Effector CD4-positive, alpha-beta T cell (primary cell): ENCODE results near the gene MYH13.

Experiments used
- DNase-seq: peaks from one replicate; pipeline ENCODE4 v3.0.0-alpha.2; 2020

MYH13 gene

GRCh38 chr17:10339051-10339450, 33.8 kb downstream of the MYH13 start:
- no peak for DNase-seq

- DNase-seq, result no peak
Measured at GRCh38 chr17:10337976-10338375, 34.8 kb downstream of the MYH13 start.

- no peak for DNase-seq
Measured at GRCh38 chr17:10337136-10337535, 35.7 kb downstream of the MYH13 start.

DNA sequence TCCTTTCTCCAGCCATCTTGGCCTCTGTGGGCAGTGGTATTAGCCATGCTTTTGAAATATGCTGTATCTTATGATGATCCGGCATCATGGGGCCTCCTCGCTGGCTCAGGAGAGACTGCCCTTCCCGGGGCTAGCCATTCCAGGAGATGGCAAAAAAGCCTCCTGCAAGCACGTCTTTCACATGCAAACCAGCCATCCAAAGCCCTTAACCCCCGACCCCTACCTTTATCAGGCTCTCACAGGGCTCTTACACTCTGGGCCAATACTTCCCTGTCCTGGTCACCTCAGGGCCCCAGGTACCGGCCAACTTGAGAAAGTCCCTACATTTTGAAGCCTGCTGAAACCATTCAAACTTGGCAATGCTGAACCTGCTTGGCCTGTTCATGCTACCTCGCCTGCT, 36.4 kb downstream of the MYH13 start:
- DNase-seq, result no peak

GRCh38 chr17:10332515-10332914, 40.3 kb downstream of the MYH13 start:
- no peak for DNase-seq

- no peak for DNase-seq
Measured at GRCh38 chr17:10328971-10329923, 43.6 kb downstream of the MYH13 start.

- no peak for DNase-seq
Measured at GRCh38 chr17:10328206-10328605, 44.6 kb downstream of the MYH13 start.

- peak; percentile 49 for DNase-seq
Measured at GRCh38 chr17:10327640-10328039, 45.2 kb downstream of the MYH13 start.

DNA sequence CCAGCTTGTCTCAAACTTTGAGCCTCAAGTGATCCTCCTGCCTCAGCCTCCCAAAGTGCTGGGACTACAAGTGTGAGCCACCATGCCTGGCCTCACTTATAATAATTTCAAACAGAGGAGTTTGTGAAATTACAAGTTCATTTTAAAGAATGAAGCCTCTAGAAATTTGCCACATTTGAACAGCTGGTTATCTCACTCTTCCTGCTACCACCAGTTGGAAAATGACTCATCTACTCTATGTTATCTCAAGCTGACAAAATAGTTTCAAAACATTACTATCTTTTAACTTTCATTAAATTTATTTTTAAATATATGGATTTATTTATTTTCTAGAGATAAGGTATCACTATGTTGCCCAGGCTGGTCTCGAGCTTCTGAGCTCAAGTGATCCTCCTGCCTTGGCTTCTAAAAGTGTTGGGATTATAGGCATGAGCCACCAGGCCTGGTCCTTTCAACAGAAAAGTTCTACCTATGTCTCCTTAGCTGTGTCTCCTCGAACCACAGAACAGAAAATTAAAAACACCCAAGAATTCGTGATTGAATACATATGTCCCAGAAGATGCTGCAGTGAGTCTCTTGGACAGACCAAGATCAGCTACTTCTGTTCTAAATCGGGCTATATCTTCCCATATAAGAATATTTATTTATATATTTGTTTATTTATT, 47.6 kb downstream of the MYH13 start:
- DNase-seq, result no peak

GRCh38 chr17:10323812-10324610, 48.8 kb downstream of the MYH13 start:
- no peak for DNase-seq

- no peak for DNase-seq
Measured at GRCh38 chr17:10318535-10318934, 54.3 kb downstream of the MYH13 start.

DNA sequence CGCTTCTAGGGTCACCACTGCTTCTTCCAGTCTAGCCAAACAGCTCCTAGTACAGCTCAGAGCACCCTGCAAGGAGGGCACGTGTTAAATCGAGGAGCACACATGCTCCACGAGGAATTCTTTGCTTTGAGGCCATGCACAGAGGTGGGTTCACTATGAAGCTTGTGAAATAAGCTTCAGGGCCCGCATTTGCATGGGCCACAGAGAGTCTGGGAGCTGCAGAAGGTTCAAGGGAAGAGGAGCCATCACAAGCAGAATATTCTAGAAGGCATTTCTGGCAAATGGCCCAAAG, 55.3 kb downstream of the MYH13 start:
- no peak for DNase-seq

DNA sequence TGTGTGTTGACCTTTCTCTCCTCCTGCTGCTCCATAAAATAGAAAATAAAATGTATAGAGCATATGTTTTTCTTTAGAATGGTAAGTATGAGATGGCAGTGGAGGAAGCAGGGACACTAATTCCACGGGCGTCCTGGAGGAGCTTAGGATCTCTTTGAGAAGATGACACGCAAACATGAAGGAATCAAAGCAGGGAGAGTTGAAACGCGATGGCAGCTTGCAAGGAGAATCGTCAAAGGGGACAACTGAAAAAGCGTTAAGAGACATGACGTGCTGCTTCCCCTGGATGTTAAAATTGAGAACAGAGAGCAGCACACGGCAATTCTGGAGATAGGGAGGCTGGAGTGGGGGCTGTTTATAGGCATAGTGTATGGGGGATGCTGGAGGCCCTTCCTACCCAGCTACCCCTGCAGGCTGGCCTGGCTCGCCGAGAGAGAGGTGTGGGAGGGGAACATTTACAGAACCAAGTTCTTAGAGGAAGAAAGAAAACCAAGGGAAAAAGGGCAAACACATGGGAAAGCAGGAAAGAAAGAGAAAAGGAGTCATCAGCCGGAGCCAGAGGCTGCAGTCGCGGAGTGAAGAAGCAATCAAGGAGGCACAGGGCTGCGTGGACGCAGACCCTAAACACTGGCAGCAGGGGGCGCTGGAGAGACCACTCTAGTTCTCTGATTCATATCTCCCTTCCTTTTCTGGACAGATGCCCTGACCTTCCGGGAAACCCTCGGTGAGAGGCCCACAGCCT, 55.8 kb downstream of the MYH13 start:
- no peak for DNase-seq

DNA sequence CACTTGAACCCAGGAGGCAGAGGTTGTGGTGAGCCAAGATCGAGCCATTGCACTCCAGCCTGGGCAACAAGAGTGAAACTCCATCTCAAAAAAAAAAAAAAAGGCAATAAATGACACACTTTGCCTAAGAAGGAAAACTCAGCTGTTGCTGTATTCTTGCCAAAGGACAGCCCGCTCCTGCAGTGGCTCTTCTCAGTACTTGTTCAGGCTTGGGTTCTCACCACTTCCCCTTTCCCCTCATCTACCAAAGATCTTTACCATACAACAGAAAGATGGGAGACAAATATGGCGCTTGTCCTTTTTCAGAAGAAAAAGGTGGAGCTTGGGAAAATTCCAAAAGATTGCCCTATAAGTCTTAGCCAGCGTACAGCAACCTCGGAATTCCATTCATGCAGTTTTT, 58.5 kb downstream of the MYH13 start:
- DNase-seq, result no peak

DNA sequence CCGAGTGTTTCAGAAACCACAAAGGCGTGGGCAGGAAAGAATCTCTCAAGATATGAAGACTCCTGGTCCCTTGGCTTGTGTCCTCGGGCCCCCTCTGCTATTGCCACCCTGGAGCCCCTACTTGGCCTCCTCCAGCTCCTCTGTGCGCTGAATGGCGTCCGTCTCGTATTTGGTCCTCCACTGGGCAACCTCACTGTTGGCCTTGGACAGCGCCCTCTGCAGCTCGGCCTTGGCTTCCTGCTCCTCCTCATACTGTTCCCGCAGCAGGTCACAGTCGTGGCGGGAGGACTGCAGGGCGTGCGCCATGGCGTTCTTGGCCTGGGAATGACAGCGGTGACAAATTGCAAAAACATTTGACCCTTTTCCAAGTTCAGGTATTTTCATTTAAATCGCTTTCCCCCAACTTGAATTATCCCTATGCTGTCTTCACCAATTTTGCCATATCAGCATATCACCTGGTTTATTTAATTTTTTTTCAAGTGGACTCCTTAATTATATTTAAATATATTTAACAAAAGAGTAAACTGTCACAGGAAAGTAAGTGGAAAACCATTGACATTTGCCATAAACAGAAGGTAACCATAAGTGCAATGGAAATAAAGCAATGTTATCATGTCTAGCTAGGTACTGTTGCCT, 59.7 kb downstream of the MYH13 start:
- no peak for DNase-seq

DNA sequence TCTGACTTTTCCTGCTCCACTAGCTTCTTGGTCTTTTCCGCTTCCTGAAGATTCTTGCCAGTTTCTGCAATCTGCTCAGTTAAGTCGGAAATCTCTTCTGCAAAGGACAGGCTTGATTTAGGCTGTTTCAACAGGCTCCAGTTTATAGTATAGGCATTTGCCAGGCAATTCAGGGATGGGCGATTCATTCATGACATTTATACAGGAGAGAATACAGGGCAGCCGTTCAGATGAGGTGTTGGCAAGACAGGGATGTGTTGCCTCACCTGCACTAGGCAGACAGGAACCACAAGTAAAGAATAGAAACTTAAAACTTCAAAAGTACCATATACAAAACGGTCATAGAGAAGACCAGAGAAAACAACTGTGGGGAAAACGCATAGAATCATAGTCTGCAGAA, 61.7 kb downstream of the MYH13 start:
- no peak for DNase-seq

DNA sequence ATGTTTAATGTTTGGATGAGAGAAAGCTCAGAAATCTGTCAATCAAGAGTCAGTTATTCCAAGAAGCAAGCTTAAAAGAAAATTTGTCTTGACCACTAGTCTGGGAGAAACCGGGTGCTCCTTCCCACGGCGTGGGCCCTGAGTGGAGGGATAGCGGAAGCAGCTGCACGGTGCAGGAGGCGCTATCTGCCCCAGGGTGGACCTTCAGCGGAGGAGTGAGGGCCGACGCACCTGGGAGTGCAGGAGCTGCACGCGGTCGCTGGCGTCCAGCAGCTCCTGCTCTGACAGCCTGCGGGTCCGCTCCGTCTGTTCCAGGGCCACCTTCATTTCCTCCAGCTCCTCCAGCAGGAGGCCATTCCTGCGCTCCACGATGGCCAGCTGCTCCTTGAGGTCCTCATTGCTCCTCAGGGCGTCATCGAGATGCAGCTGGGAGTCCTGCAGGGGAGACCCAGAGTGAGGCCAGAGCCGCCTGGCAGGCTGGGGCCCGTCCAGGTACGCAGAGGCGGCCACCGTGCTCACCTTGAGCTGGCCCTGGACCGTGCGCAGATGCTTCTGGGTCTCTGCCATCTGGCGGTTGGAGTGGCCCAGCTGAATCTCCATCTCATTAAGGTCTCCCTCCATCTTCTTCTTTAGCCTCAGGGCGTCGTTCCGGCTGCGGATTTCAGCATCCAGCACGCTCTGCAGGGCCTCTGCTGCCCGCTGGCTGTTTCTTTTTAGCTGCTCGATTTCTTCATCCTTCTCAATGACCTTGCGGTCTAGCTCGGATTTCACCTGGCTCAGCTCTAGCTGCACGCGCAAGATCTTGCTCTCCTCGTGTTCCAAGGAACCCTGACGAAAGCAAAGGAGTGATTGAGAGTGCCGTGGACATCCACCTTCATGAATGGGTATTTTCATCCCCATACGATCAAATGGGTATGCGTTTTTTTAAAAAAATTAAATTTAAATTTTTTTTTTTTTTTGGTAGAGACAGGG, 63.5 kb downstream of the MYH13 start:
- no peak for DNase-seq

DNA sequence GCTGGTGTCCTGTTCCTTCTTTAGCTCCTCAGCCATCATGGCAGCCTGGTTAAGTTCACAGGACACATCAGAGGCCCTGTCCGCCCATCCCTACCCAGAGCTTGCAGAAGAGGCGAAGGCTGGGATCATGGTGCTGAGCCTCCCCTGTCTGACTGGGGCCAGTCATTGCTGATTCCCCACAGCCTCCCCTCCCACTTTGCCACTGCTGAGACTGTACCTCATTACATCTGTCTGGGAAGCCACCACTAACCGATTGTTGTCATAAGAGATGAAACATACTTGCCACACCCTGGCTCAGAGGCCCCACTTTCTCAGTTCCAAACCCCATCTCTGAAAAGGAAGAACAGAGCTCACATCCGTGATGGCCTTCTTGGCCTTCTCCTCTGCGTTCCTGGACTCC, 66.2 kb downstream of the MYH13 start:
- no peak for DNase-seq

DNA sequence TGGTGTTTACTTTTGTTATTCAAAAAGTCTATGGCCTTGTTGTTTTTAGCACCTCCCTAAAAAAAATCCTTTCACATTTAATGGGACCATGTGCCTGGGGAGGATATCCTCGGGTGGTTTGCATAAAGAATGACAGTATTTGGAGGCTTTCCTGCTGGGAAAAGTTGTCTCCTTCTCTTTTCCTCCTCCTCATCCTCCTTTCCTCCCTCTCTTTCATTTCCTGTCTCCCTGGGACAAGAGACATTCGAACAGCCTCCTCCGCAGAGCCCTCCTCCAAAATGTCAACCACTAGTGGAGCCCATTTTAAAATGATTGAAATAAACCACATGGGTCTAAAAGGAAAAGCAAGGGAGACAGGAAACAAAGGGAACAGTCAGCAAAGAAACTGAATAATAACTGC, 67.4 kb downstream of the MYH13 start:
- no peak for DNase-seq

GRCh38 chr17:10304758-10305300, 68.0 kb downstream of the MYH13 start:
- DNase-seq, result no peak

DNA sequence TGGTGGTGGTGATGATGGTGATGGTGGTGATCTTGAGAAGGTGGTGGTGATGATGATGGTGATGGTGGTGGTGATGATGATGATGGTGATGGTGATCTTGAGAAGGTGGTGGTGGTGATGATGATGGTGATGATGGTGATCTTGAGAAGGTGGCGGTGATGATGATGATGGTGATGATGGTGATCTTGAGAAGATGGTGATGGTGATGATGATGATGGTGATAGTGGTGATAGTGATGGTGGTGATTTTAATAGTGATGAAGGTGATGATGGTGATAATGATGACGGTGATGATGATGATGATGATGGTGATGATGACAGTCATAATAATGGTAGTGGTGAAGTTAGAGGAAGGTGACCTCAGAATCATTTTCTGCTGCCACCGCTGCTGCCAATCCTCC, 75.1 kb downstream of the MYH13 start:
- no peak for DNase-seq
